Activated T-helper 1 cell treated with Interleukin-2 at 50 U/mL for 16 hours (primary cell): ENCODE results near the gene VASH2.
A peak's percentile ranks its signal among the peaks of the same experiment; 100 is the strongest.
"Not testable (repeated sequence)": the region's sequence is repeated elsewhere in the genome, so short reads cannot be mapped to it uniquely, and the experiment has no call there.

Experiments
- DNase-seq: peaks from one replicate; pipeline ENCODE4 v3.0.0-alpha.2; 2020; ENCODE audit warnings: low read depth

VASH2 gene

DNA sequence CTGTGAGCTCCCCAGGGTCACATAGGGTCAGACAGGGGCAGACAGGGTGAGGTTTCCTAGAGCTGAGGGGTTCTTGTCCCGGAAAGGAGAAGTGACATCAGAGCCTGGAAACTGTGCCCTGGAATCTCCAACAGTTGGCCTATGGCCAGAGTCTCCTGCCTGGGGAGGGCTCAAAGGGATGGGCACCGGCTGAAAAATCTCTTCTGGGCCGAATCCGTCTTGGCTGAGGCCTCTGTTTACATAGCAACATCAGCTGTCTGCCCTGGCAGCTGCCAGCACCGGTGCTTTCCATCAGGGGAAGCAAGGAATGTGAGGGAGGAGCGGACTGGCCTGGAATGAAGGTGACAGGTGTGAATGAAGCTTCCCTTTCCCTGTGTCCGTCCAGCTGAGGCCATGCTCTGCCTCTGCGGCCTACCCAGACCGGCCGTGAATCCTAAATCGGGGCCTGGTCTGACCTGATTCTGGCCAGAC is 30.7 kb downstream of the VASH2 start:
- no peak for DNase-seq

DNA sequence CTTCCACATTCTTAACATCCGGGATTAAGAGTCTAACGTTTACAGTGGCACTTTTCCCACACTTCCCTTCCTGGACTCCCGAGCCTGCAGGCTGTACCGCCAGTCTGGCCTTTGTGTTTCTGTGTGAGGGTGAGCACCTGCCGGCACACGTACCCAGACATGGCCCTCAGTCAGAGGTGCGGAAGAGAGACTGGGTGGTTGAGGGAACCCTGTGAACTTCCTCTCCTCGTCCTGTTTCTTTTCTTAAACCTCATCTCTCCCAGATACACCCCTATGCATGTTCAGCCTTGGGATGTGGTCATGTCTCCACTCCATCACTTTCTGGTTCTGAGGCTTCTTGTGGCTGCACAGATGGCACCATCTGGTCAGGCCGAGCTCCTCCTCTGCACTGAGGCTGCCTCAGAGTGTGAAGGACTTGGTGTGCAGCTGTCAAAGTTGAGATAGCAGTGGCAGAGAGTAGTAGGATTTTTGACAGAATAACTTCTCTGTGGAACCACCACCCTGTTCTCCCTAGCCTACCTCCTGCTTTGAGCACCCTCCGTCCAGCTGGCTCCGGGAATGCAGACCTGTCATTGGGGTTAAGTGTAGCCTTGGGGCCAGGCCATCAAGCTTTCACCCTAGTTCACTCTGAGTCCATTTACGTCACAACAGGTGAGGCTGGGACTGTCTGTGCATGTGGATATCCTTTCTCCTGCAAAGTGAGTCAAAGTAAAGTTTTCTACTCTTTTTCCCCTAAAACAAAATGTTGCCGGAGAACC is 31.4 kb downstream of the VASH2 start:
- DNase-seq, result no peak

DNA sequence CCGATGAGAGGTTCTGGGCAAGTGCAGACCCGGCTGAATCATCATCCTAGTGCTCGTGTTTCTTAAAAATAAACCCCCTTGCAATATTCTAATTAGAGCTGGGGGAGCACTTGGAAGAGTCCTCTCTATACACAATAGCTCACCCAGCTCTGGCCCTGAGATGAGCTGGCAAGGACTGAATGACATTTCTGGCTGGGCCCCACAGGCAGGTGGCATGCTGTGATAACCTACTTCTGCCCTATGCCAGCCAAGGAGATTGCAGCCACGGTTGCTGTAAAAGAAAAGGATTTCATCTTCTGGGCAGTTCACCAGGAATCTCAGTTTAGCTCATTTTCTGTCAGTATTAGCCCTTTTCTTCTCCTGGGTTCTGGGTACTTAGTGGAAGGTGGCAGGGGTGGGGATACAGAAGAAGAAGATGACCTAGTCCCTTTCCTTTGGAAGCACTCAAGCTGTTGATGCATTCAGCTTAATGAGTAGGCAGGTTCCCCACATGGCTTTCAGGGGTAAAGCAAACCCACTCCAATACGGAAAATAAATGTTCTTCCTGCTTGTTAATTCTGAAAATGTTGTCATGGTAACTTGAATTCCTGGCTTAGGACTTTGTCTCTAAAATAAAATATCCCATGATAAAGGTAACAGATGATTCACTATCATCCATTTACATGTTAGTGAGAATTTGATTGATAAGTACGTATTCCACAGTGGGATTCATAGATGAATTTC is 32.2 kb downstream of the VASH2 start:
- no peak for DNase-seq

GRCh38 chr1:212983482-212983881 is 33.1 kb downstream of the VASH2 start:
- no peak for DNase-seq

GRCh38 chr1:212984522-212985291 is 34.4 kb downstream of the VASH2 start:
- DNase-seq, result no peak

GRCh38 chr1:212986551-212986950 is 36.2 kb downstream of the VASH2 start:
- DNase-seq, result no peak

DNA sequence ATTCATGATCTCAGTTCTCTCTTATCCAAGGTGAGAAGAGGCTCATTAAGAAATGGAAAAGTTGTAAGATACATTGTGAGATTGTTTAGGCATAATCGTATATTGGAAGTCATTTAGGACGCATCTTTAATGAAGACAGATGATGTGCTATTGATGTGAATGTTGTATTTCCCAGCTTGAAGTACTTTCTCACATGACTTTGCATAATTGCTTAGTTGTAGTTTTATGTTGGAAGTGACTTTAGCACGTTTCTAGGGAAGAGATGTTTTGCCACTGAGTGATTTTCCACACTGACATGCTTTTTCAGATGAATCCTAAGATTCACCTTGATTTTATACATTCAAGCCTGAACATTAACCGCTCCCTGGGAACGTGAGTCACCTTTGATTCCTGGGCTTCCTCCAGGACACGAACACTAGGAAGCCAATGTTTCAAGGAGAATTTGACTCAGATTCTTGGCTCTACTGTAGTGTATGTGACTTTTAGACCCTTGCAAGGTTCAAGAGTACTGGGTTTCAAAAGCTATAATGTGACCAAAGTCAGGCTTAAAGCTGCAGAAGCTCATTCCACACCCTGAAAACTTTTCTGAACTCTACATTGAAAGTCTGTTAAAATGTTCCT is 37.5 kb downstream of the VASH2 start:
- no peak for DNase-seq

DNA sequence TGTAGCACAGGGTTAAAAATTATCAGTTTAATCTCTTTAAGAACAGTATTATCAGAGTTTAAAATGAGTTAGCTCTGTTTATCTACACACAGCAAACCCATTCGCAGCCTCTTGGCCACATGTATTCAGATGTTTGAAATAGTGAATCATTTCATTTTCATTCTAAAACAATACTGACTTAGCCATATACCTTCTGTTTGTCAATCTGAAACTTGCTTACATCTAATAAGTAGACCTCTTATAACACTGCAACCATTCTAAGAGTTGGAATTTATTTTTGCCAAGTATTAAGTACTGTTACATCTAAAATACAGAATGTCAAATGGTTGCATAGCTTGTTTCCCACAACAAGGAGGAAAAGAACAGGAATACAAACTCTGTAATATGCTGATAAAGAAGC is 39.9 kb downstream of the VASH2 start:
- DNase-seq, result no peak

GRCh38 chr1:212993960-212994359 is 43.6 kb downstream of the VASH2 start:
- DNase-seq, result not testable (repeated sequence)

- no peak for DNase-seq
Observed at GRCh38 chr1:212994926-212995325, 44.6 kb downstream of the VASH2 start.

DNA sequence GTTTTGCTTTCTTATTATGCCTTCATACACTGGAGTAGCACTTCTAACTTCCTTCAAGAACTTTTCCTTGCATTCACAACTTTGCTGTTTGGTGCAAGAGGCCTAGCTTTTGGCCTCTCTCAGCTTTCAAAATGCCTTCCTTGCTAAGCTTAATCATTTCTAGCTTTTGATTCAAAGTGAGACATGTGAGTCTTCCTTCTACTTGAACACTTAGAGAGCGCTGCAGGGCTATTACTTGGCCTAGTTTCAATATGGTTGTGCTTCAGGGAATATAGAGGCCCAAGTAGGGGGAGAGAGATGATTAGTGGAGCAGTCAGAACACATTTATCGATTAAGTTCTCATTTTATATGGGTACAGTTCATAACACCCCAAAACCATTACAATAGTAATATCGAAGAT is 52.9 kb downstream of the VASH2 start:
- no peak for DNase-seq

- DNase-seq, result no peak
Observed at GRCh38 chr1:213008564-213008963, 58.2 kb downstream of the VASH2 start.

DNA sequence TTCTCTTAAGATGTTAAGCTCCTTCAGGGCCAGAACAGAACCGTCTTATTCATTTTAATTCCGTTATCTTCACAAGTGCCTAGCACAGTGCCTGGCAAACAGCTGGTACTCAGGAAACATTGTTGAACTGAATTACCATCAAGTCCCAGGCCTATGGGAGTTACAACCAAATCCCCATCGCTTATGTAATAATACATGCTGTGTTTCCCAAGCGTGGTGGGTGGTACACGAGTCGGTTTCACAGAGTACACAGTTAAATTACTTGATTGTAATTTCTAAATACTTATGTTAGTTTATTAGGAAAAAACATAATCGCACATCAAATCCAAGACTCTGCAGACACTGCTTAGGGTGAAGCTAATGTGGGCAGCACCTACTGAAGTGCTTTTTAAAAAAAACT is 64.3 kb downstream of the VASH2 start:
- DNase-seq, result no peak

DNA sequence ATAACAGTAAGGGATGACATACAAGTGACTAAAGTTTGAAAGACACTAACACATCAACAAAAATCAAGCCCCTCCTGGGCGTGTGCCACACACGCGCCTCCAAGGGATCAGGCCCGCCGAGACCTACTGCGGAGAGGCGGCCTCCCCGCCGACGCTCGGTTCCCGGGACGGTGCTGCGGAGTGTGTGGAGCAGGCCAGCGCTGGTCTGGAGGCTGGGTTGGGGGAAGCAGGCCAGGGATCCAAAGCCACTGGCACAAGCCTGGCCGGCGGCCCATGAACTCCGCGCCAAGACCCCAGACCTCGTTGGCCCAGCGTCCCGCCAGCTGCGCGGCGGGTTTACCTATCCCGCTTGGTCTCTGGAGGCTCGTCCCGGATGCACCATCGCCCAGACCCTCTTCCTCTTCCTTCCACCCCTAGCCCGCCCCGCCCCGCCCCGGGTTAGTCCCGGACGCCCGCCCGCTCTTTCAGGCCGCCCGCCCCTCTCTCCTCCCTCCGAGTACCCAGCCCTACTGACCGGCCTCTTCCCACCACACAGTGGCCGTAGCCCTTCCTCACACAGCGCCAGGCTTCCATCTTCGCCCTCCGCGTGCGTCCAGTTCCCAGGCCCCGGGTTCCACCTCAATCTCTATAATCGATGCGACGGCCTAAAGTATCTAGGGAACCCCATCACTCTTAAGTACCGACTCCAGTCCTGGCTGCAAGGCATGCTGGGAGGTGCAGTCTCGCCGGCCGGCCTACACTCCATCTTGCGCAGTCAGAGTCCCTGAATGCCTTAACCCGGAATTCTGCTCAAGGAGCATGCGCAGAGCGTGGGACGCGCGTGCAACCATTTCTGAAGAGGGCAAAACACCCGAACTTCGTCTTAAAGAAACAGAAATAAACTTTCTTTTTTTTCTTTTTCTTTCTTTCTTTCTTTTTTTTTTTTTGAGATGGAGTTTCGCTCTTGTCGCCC is 65.0 kb downstream of the VASH2 start, which contains the start of gene ANGEL2:
Gene ANGEL2 (minus strand): TSS at position 769 of the 952 bp plus-strand sequence. CDS start 196 bp downstream, at position 573.
- DNase-seq, result peak; percentile 92

DNA sequence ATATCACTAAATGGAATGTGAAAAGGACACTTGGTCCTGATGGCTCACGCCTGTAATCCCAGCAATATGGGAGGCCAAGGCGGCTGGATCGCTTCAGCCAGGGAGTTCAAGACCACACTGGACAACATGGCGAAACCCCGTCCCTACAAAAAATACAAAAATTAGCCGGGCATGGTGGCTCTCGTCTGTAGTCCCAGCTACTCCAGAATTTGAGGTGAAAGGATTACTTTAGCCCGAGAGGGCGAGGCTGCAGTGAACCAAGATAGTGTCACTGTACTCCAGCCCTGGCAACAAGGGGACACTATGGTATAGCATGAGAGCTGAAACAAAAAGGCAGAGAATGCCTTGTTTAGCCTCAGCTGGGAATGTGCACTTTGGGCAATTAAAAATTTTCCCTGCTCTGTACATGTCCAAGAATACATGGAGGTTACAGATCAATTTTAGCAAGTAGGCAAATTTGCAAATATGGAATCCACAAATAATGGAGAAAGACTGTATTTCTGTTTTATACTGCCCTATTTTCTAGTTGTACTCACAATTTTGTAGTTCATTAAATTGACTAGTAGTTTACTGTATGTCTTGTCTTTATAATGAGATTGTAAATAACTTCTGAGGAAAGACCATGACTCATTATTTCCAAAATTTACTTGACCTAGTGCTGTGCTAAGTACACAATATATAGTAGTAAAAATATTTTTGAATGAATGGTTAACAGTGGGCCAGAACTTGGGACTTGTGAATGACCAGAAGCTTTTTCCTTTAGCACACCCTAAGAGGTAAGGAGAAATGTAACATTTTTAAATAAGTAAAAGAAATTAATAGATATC is 67.3 kb downstream of the VASH2 start:
- DNase-seq, result no peak

- no peak for DNase-seq
Observed at GRCh38 chr1:213019450-213019849, 69.1 kb downstream of the VASH2 start.

- DNase-seq, result no peak
Observed at GRCh38 chr1:213020016-213020415, 69.7 kb downstream of the VASH2 start.

DNA sequence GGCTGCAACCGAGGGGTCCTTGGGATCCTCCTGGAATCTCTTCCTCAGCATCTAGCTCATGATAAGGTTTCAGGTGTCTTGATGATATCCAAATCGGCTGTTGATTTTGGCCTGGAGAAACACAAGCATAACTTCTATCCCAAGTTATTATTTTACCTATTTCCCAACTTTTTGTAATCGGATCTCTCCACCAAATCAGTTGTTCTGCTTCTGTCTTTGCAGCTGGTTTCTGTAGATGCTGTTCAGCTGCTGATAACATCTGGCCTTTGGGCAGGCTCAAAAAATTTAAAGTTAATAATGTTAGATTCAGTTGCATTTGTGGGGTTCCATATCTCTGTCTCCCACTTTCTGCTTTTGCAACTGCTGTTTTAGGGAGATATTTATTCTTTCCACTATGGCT is 76.7 kb downstream of the VASH2 start:
- DNase-seq, result not testable (repeated sequence)

DNA sequence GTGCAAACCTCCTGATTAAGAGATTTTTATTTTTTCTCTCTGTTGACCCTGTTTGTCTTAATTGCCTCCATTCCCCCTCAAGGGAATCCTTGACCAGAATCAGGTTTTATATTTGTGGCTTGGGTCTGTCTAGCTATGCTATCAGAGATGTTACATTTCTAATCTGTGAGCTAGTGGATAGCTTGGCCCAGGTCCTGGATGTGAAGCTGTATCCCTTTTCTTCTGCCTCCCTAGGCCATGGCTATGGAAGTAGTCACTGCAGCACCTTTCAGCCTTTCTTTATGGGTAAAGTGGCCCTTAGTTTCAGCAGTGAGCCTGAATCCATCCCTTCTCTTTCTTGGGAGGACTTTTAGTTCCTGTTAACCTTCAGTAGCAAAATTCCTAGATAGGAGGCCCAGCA is 82.3 kb downstream of the VASH2 start:
- DNase-seq, result no peak

DNA sequence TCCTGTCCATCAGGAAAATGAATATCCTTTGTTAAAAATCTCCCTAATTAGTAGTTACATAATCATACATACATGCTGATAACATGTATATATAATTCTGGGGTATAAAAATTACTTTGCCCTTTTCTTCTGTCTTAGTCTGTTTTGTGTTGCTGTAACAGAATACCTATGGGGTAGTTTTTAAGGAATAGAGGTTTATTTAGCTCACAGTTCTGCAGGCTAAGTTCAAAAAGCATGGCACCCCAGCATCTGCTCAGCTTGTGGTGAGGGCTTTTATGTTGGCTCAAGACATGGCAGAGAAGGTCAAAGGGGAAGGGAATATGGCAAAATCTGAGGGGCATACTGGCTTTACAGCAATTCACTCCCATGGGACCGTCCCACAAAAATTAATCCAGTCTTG is 84.4 kb downstream of the VASH2 start:
- no peak for DNase-seq
